MM.1S (cell line): ENCODE results near the gene CBLN3.

Source experiments
- EZH2 ChIP-seq: fragments of 300-600 bp; sonication (generic); optimal IDR thresholded peaks from 2 replicates; pipeline ENCODE3; 2017; ENCODE audit warnings: low read depth, mild to moderate bottlenecking, antibody characterized with exemption, low read length, mixed read lengths
- EZH2phosphoT487 ChIP-seq: fragments of 300-600 bp; sonication (generic); IDR thresholded peaks from 2 replicates; pipeline ENCODE4 v1.6.1; 2018; ENCODE audit warnings: antibody characterized with exemption, low read length
- TF ChIP-seq, protein P1 (sequence below): fragments of 300-600 bp; sonication (generic); IDR thresholded peaks from 2 replicates; pipeline ENCODE4 v1.5.1; 2016; ENCODE audit warnings: antibody characterized with exemption, low read length, mixed read lengths

GRCh38 chr14:24388474-24389179, 40.8 kb downstream of the CBLN3 start:
- TF ChIP-seq, protein P1, sequence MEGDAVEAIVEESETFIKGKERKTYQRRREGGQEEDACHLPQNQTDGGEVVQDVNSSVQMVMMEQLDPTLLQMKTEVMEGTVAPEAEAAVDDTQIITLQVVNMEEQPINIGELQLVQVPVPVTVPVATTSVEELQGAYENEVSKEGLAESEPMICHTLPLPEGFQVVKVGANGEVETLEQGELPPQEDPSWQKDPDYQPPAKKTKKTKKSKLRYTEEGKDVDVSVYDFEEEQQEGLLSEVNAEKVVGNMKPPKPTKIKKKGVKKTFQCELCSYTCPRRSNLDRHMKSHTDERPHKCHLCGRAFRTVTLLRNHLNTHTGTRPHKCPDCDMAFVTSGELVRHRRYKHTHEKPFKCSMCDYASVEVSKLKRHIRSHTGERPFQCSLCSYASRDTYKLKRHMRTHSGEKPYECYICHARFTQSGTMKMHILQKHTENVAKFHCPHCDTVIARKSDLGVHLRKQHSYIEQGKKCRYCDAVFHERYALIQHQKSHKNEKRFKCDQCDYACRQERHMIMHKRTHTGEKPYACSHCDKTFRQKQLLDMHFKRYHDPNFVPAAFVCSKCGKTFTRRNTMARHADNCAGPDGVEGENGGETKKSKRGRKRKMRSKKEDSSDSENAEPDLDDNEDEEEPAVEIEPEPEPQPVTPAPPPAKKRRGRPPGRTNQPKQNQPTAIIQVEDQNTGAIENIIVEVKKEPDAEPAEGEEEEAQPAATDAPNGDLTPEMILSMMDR = no peak
- TF ChIP-seq EZH2 (no peak), EZH2phosphoT487 (no peak)
